ENCODE results near the gene N4BP2L2. TPM values are rescaled to one million over a fixed set of nuclear protein-coding genes. Genes with fewer than 3 reads are reported as not detected.

Gene N4BP2L2
- total RNA-seq, 1 experiment from 2014 or later, result 138 TPM

GRCh38 chr13:32497589-32497988, 41.0 kb downstream of the N4BP2L2 start:
- no peak overlapping the region for H3K9ac ChIP-seq (ENCODE audit: low read length)
- no peaks in the 10 kb centered on the region for H3K27me3 ChIP-seq (ENCODE audit: low read length)
- no peak overlapping the region for H3K4me3 ChIP-seq (ENCODE audit: low read length)
- H3K4me2 ChIP-seq (ENCODE audit: low read depth, low read length, poor library complexity, severe bottlenecking), result no peak overlapping the region
- H3K27ac ChIP-seq (ENCODE audit: low read length), result no peak overlapping the region
- H4K20me1 ChIP-seq (ENCODE audit: insufficient read depth, low read depth, low read length), result no peaks in the 10 kb centered on the region
- no peaks in the 10 kb centered on the region for H3K36me3 ChIP-seq (ENCODE audit: insufficient read depth, low read length)
- DNase-seq, result no peak
- no peaks in the 10 kb centered on the region for H3K9me3 ChIP-seq (ENCODE audit: low read length)
- no peaks in the 10 kb centered on the region for H3K9me2 ChIP-seq (replicated peaks; ENCODE audit: insufficient read depth, low read length)
- H3K79me2 ChIP-seq (ENCODE audit: low read length), result 0 out of 2 replicates have a peak, but pooled peaks cover 3% of the 10 kb centered on the region
- no peak overlapping the region for H2AFZ ChIP-seq (ENCODE audit: low read length)
- no peaks in the 10 kb centered on the region for H3K4me1 ChIP-seq (ENCODE audit: low read length)

DNA sequence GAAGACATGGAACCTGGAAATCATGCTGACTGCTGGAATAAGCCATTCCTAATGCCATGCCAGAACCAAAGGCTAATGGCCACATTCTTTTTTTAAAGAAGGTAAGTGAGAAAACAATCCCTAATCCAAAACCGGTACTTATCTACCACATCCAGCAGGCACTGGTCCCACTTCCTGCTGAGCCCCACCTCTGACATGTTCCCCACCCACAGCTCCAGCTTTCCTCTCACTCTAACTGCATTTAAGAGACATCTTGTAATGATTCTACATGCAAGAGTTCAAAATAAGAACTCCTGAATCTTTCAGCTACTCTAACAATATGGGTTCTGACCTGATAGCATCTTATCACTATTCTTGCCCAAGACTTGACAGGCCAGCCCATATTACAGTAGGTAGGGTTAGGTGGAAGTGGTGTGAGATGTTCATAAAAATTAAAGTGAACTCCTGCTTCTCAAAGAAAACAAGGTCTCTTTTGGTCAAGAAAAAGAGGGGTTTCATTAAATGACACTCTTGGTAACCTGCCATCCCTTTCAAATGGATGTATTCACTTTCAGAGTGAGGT, 41.9 kb downstream of the N4BP2L2 start:
- Histone ChIP-seq H3K4me1 (ENCODE audit: low read length) (no peaks in the 10 kb centered on the region), H3K27ac (ENCODE audit: low read length) (no peak overlapping the region), H3K4me2 (ENCODE audit: low read depth, low read length, poor library complexity, severe bottlenecking) (no peak overlapping the region), H3K79me2 (ENCODE audit: low read length) (0 out of 2 replicates have a peak, but pooled peaks cover 3% of the 10 kb centered on the region), H4K20me1 (ENCODE audit: insufficient read depth, low read depth, low read length) (no peaks in the 10 kb centered on the region), H3K9me3 (ENCODE audit: low read length) (no peaks in the 10 kb centered on the region), H3K9me2 (replicated peaks; ENCODE audit: insufficient read depth, low read length) (no peaks in the 10 kb centered on the region), H3K9ac (ENCODE audit: low read length) (no peak overlapping the region), H3K4me3 (ENCODE audit: low read length) (no peak overlapping the region), H3K36me3 (ENCODE audit: insufficient read depth, low read length) (no peaks in the 10 kb centered on the region), H3K27me3 (ENCODE audit: low read length) (no peaks in the 10 kb centered on the region), H2AFZ (ENCODE audit: low read length) (no peak overlapping the region)
- no peak for DNase-seq

GRCh38 chr13:32495841-32496240, 42.8 kb downstream of the N4BP2L2 start:
- H3K9ac ChIP-seq (ENCODE audit: low read length), result no peak overlapping the region
- H3K4me2 ChIP-seq (ENCODE audit: low read depth, low read length, poor library complexity, severe bottlenecking), result no peak overlapping the region
- 0 out of 2 replicates have a peak, but pooled peaks cover 3% of the 10 kb centered on the region for H3K79me2 ChIP-seq (ENCODE audit: low read length)
- H3K27me3 ChIP-seq (ENCODE audit: low read length), result no peaks in the 10 kb centered on the region
- H3K27ac ChIP-seq (ENCODE audit: low read length), result no peak overlapping the region
- no peaks in the 10 kb centered on the region for H3K9me2 ChIP-seq (replicated peaks; ENCODE audit: insufficient read depth, low read length)
- H3K4me3 ChIP-seq (ENCODE audit: low read length), result no peak overlapping the region
- H3K9me3 ChIP-seq (ENCODE audit: low read length), result no peaks in the 10 kb centered on the region
- no peaks in the 10 kb centered on the region for H3K4me1 ChIP-seq (ENCODE audit: low read length)
- no peaks in the 10 kb centered on the region for H4K20me1 ChIP-seq (ENCODE audit: insufficient read depth, low read depth, low read length)
- DNase-seq, result no peak
- no peaks in the 10 kb centered on the region for H3K36me3 ChIP-seq (ENCODE audit: insufficient read depth, low read length)
- H2AFZ ChIP-seq (ENCODE audit: low read length), result no peak overlapping the region

DNA sequence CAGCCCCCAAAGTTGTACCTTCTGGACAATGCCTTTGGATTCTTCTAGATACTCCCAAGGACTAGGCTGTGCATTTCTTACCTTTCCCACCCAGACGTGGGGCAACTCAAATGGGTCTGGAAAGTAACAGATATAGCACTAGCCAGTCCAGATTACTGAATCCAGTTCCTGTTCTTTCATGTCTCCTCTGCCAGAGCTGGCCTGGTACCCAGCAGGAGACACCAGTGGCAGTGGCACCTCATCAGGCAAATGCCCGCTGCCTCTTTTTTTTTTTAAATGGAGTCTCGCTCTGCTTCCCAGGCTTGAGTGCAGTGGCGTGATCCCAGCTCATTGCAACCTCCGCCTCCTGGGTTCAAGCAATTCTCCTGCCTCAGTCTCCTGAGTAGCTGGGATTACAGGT, 43.2 kb downstream of the N4BP2L2 start:
- Histone ChIP-seq H3K9me2 (replicated peaks; ENCODE audit: insufficient read depth, low read length) (no peaks in the 10 kb centered on the region), H3K79me2 (ENCODE audit: low read length) (0 out of 2 replicates have a peak, but pooled peaks cover 3% of the 10 kb centered on the region), H3K9me3 (ENCODE audit: low read length) (no peaks in the 10 kb centered on the region), H3K9ac (ENCODE audit: low read length) (no peak overlapping the region), H4K20me1 (ENCODE audit: insufficient read depth, low read depth, low read length) (no peaks in the 10 kb centered on the region), H3K36me3 (ENCODE audit: insufficient read depth, low read length) (no peaks in the 10 kb centered on the region), H3K4me2 (ENCODE audit: low read depth, low read length, poor library complexity, severe bottlenecking) (no peak overlapping the region), H2AFZ (ENCODE audit: low read length) (no peak overlapping the region), H3K4me3 (ENCODE audit: low read length) (no peak overlapping the region), H3K27ac (ENCODE audit: low read length) (no peak overlapping the region), H3K4me1 (ENCODE audit: low read length) (no peaks in the 10 kb centered on the region), H3K27me3 (ENCODE audit: low read length) (no peaks in the 10 kb centered on the region)
- no peak for DNase-seq

- Histone ChIP-seq H3K27me3 (ENCODE audit: low read length) (no peaks in the 10 kb centered on the region), H3K9me2 (replicated peaks; ENCODE audit: insufficient read depth, low read length) (no peaks in the 10 kb centered on the region), H3K4me1 (ENCODE audit: low read length) (no peaks in the 10 kb centered on the region), H4K20me1 (ENCODE audit: insufficient read depth, low read depth, low read length) (no peaks in the 10 kb centered on the region), H3K4me3 (ENCODE audit: low read length) (no peak overlapping the region), H3K4me2 (ENCODE audit: low read depth, low read length, poor library complexity, severe bottlenecking) (no peak overlapping the region), H3K9me3 (ENCODE audit: low read length) (no peaks in the 10 kb centered on the region), H3K79me2 (ENCODE audit: low read length) (no peaks in the 10 kb centered on the region), H3K27ac (ENCODE audit: low read length) (no peak overlapping the region), H2AFZ (ENCODE audit: low read length) (no peak overlapping the region), H3K9ac (ENCODE audit: low read length) (no peak overlapping the region), H3K36me3 (ENCODE audit: insufficient read depth, low read length) (no peaks in the 10 kb centered on the region)
- DNase-seq, result no peak
Measured at GRCh38 chr13:32491028-32491427, 47.6 kb downstream of the N4BP2L2 start.

- Histone ChIP-seq H3K9me2 (replicated peaks; ENCODE audit: insufficient read depth, low read length) (no peaks in the 10 kb centered on the region), H3K4me2 (ENCODE audit: low read depth, low read length, poor library complexity, severe bottlenecking) (no peak overlapping the region), H3K36me3 (ENCODE audit: insufficient read depth, low read length) (no peaks in the 10 kb centered on the region), H4K20me1 (ENCODE audit: insufficient read depth, low read depth, low read length) (no peaks in the 10 kb centered on the region), H3K79me2 (ENCODE audit: low read length) (no peaks in the 10 kb centered on the region), H3K9ac (ENCODE audit: low read length) (no peak overlapping the region), H3K4me3 (ENCODE audit: low read length) (no peak overlapping the region), H3K27me3 (ENCODE audit: low read length) (no peaks in the 10 kb centered on the region), H3K4me1 (ENCODE audit: low read length) (no peaks in the 10 kb centered on the region), H3K27ac (ENCODE audit: low read length) (no peak overlapping the region), H3K9me3 (ENCODE audit: low read length) (no peaks in the 10 kb centered on the region), H2AFZ (ENCODE audit: low read length) (no peak overlapping the region)
- no peak for DNase-seq
Measured at GRCh38 chr13:32476892-32477291, 61.7 kb downstream of the N4BP2L2 start.

DNA sequence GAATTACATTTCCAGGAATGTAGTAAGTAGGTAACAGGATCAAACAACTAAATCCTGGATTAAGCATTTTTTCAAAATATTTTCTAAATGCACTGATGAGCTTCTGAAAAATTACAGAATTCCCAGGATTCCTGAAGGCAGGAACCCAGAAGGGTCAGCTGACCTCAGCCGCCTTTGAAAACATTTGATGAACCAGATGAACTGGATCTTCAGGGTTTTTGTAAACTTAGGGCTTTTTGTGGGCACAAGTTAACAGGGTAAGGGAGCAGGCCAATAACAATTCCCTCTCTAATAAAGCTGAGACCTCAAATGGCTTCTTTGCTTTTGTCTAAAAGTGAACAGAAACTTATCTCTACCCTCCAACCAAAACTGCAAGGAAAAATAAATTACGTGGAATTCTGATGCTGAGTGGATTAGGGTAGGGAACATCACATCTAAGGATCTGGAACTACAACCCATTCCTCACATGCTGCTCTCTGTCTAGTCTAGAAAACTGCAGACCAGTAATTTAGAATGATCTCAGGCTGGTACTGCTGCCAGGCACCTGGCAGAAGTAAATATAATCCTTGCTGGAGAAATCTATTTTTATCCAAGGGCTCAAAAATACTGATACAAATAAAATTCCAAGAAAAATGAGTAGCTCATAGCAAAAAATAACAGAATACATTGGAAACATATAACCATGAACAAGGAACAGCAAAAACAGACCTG, 62.4 kb downstream of the N4BP2L2 start:
- Histone ChIP-seq H3K4me3 (ENCODE audit: low read length) (no peak overlapping the region), H3K36me3 (ENCODE audit: insufficient read depth, low read length) (no peaks in the 10 kb centered on the region), H3K4me1 (ENCODE audit: low read length) (no peaks in the 10 kb centered on the region), H3K9me2 (replicated peaks; ENCODE audit: insufficient read depth, low read length) (no peaks in the 10 kb centered on the region), H3K4me2 (ENCODE audit: low read depth, low read length, poor library complexity, severe bottlenecking) (no peak overlapping the region), H3K27me3 (ENCODE audit: low read length) (no peaks in the 10 kb centered on the region), H3K27ac (ENCODE audit: low read length) (no peak overlapping the region), H4K20me1 (ENCODE audit: insufficient read depth, low read depth, low read length) (no peaks in the 10 kb centered on the region), H3K9me3 (ENCODE audit: low read length) (no peaks in the 10 kb centered on the region), H3K79me2 (ENCODE audit: low read length) (no peaks in the 10 kb centered on the region), H3K9ac (ENCODE audit: low read length) (no peak overlapping the region), H2AFZ (ENCODE audit: low read length) (no peak overlapping the region)
- DNase-seq, result no peak

DNA sequence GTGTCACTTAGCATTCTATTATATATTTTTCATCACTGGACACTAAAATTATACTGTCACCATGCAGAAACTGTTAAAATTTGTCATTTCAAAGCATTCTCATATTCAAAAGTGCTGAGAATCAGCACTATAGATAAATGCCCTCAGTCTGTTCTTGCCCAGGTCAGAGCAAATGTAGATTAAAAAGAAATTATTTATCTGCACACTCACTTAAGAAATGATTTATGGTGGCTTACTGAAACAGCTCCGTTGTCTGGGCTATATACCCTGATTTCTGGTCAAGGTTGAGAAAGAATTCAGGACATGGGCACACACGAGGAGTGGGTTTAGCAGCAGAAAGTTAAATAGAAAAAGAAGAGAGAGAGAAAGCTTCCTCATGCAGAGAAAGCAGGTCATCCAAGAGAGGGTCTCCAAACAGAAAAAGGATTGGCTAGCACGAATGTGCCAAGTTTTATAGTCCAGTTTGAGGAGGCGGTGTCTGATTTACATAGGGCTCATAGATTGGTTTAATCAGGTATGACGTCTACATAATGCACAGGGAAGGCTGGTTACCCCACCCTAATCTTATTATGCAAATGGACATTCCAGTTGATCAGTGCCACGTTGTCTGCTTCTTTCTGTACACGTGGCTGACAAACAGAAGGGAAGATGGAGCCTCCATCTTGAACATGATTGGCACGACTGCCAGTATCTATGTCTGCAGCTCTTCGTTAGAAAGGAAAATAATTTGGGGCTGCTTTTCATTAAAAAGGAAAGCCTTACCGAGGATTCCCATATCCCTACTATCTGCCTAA, 63.4 kb downstream of the N4BP2L2 start:
- H3K9ac ChIP-seq (ENCODE audit: low read length), result no peak overlapping the region
- H3K4me3 ChIP-seq (ENCODE audit: low read length), result no peak overlapping the region
- H3K27me3 ChIP-seq (ENCODE audit: low read length), result no peaks in the 10 kb centered on the region
- no peak overlapping the region for H2AFZ ChIP-seq (ENCODE audit: low read length)
- H3K9me3 ChIP-seq (ENCODE audit: low read length), result no peaks in the 10 kb centered on the region
- no peaks in the 10 kb centered on the region for H3K4me1 ChIP-seq (ENCODE audit: low read length)
- H4K20me1 ChIP-seq (ENCODE audit: insufficient read depth, low read depth, low read length), result no peaks in the 10 kb centered on the region
- DNase-seq, result no peak
- H3K27ac ChIP-seq (ENCODE audit: low read length), result no peak overlapping the region
- no peak overlapping the region for H3K4me2 ChIP-seq (ENCODE audit: low read depth, low read length, poor library complexity, severe bottlenecking)
- H3K79me2 ChIP-seq (ENCODE audit: low read length), result no peaks in the 10 kb centered on the region
- H3K36me3 ChIP-seq (ENCODE audit: insufficient read depth, low read length), result no peaks in the 10 kb centered on the region
- H3K9me2 ChIP-seq (replicated peaks; ENCODE audit: insufficient read depth, low read length), result no peaks in the 10 kb centered on the region

Data from Karpas-422 (cell line).